ENCODE data around the gene CAB39.

Gene CAB39

DNA sequence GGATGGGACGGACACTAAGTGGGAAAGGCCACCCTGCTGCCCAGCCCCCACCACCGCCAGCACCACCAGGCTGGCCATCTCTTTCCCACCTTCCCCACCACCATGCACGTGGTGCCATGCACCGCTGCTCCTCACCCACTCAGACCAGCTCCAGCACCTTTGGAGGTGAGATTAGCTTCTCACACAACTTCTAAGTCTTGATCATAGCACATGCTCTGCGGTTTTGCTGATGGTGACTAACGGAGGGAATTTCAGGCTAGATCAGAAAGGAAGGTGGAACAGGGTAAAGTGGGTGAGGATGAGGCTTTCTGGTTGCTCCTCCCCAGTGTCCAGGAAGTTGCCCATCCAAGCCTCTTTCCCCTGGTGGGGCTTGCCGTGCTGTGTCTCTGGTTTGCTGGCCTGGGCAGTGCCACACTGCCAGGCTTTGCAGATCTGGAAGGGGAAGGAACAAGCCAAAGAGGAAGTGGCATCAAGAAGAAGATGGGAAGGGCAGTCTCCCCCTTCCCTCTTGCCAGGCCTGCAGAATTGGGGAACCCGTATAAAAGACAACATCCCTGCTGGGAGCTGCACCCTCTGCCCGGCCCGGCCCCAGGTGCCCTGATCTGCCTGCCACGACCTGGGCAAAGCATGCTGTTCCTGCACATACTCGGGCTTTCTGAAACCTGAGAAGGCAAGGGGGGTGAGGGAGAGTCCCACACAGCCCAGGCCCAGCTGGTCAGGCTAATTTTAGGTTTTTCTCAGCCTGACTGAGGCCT lies 44.3 kb upstream of the CAB39 start:
- ATAC-seq (ENCODE audit: insufficient read depth, low read depth) (no peak), DNase-seq (no peak)
- Histone ChIP-seq H3K79me2 (ENCODE audit: insufficient read depth, low read length) (no peaks in the 10 kb centered on the region), H3K9ac (ENCODE audit: low read depth, low read length) (no peak overlapping the region), H3K36me3 (ENCODE audit: insufficient read depth, low read length) (no peaks in the 10 kb centered on the region), H3K4me3 (ENCODE audit: low read depth in 1 of 2, low read length in 2 of 2) (no peak overlapping the region), H3K4me1 (ENCODE audit: insufficient read depth, low read length) (no peaks in the 10 kb centered on the region), H3K4me2 (ENCODE audit: insufficient read depth, low read length) (no peak overlapping the region), H3K9me3 (ENCODE audit: insufficient read depth, low read length, severe bottlenecking) (no peaks in the 10 kb centered on the region), H2AFZ (ENCODE audit: low read depth, low read length) (no peak overlapping the region), H3K27me3 (ENCODE audit: insufficient read depth, low read length, poor library complexity) (no peaks in the 10 kb centered on the region), H3K27ac (ENCODE audit: low read length) (no peak overlapping the region), H4K20me1 (ENCODE audit: insufficient read depth, low read length) (no peaks in the 10 kb centered on the region)
- TF ChIP-seq EZH2 (IDR thresholded peaks at IDR 0.05; ENCODE audit: borderline replicate concordance, low read depth, low read length, severe bottlenecking), result no peak
- TF ChIP-seq, protein P1, sequence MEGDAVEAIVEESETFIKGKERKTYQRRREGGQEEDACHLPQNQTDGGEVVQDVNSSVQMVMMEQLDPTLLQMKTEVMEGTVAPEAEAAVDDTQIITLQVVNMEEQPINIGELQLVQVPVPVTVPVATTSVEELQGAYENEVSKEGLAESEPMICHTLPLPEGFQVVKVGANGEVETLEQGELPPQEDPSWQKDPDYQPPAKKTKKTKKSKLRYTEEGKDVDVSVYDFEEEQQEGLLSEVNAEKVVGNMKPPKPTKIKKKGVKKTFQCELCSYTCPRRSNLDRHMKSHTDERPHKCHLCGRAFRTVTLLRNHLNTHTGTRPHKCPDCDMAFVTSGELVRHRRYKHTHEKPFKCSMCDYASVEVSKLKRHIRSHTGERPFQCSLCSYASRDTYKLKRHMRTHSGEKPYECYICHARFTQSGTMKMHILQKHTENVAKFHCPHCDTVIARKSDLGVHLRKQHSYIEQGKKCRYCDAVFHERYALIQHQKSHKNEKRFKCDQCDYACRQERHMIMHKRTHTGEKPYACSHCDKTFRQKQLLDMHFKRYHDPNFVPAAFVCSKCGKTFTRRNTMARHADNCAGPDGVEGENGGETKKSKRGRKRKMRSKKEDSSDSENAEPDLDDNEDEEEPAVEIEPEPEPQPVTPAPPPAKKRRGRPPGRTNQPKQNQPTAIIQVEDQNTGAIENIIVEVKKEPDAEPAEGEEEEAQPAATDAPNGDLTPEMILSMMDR (IDR thresholded peaks at IDR 0.05; ENCODE audit: borderline replicate concordance, extremely low read depth, low read length, poor library complexity, severe bottlenecking), result no peak

DNA sequence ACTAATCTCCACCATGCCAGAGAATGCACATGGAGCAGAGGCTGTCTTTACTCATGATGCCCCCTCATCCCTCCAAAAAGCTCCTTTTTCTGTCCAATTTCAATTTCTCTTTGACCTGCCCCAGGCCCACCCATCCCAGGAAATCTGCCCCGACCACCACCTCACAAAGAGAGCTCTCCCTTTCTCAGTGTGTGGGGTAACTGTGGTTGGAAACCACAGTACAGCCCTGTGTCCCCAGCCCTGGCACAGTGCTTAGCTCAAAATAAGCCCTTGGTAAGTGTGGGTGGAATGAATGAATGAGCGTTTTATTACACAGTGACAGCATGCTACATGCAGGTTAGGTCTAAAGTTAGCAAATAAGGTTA lies 43.7 kb upstream of the CAB39 start:
- H3K27ac ChIP-seq (ENCODE audit: low read length), result no peak overlapping the region
- H3K36me3 ChIP-seq (ENCODE audit: insufficient read depth, low read length), result no peaks in the 10 kb centered on the region
- no peaks in the 10 kb centered on the region for H4K20me1 ChIP-seq (ENCODE audit: insufficient read depth, low read length)
- H3K4me3 ChIP-seq (ENCODE audit: low read depth in 1 of 2, low read length in 2 of 2), result no peak overlapping the region
- H2AFZ ChIP-seq (ENCODE audit: low read depth, low read length), result no peak overlapping the region
- ATAC-seq (ENCODE audit: insufficient read depth, low read depth) (no peak), DNase-seq (no peak)
- H3K4me2 ChIP-seq (ENCODE audit: insufficient read depth, low read length), result no peak overlapping the region
- no peaks in the 10 kb centered on the region for H3K79me2 ChIP-seq (ENCODE audit: insufficient read depth, low read length)
- no peaks in the 10 kb centered on the region for H3K9me3 ChIP-seq (ENCODE audit: insufficient read depth, low read length, severe bottlenecking)
- H3K27me3 ChIP-seq (ENCODE audit: insufficient read depth, low read length, poor library complexity), result no peaks in the 10 kb centered on the region
- H3K4me1 ChIP-seq (ENCODE audit: insufficient read depth, low read length), result no peaks in the 10 kb centered on the region
- no peak overlapping the region for H3K9ac ChIP-seq (ENCODE audit: low read depth, low read length)
- TF ChIP-seq, protein P1 (IDR thresholded peaks at IDR 0.05; ENCODE audit: borderline replicate concordance, extremely low read depth, low read length, poor library complexity, severe bottlenecking), result no peak
- no peak for TF ChIP-seq EZH2 (IDR thresholded peaks at IDR 0.05; ENCODE audit: borderline replicate concordance, low read depth, low read length, severe bottlenecking)

DNA sequence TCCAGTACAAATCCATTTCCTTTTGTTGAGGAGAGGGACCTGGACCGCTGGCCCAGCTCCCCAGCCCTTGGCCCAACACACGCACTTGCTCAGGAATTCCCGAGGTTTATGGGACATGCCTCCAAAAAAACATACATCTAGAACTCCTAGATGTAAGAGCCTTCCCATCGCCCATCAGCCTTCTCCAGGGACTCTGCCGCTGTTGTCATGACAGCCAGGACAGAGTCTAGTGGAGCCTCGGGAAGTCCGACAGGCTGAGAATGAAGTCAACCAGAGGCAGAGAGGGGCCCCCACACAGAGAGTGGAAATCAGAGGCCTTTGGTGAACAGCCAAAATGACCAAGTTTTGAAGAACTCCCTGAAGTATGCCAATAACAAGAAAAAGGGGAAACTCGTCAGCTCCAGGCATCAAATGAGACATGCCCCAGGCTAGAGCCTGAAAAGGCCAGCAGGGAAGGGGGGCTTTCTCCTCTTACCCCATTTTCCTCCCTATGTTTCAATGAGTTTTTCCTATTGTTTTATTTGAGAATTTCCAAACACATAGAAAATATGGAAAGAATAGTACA lies 43.2 kb upstream of the CAB39 start:
- no peaks in the 10 kb centered on the region for H3K27me3 ChIP-seq (ENCODE audit: insufficient read depth, low read length, poor library complexity)
- DNase-seq (no peak), ATAC-seq (ENCODE audit: insufficient read depth, low read depth) (no peak)
- no peaks in the 10 kb centered on the region for H3K36me3 ChIP-seq (ENCODE audit: insufficient read depth, low read length)
- no peaks in the 10 kb centered on the region for H3K9me3 ChIP-seq (ENCODE audit: insufficient read depth, low read length, severe bottlenecking)
- H3K9ac ChIP-seq (ENCODE audit: low read depth, low read length), result no peak overlapping the region
- no peak for TF ChIP-seq EZH2 (IDR thresholded peaks at IDR 0.05; ENCODE audit: borderline replicate concordance, low read depth, low read length, severe bottlenecking)
- TF ChIP-seq, protein P1 (IDR thresholded peaks at IDR 0.05; ENCODE audit: borderline replicate concordance, extremely low read depth, low read length, poor library complexity, severe bottlenecking), result no peak
- no peak overlapping the region for H2AFZ ChIP-seq (ENCODE audit: low read depth, low read length)
- no peaks in the 10 kb centered on the region for H3K4me1 ChIP-seq (ENCODE audit: insufficient read depth, low read length)
- no peak overlapping the region for H3K4me3 ChIP-seq (ENCODE audit: low read depth in 1 of 2, low read length in 2 of 2)
- H3K4me2 ChIP-seq (ENCODE audit: insufficient read depth, low read length), result no peak overlapping the region
- H3K27ac ChIP-seq (ENCODE audit: low read length), result no peak overlapping the region
- no peaks in the 10 kb centered on the region for H4K20me1 ChIP-seq (ENCODE audit: insufficient read depth, low read length)
- H3K79me2 ChIP-seq (ENCODE audit: insufficient read depth, low read length), result no peaks in the 10 kb centered on the region
